Cortex of kidney (tissue), 1 donor: Measurements from ENCODE around the gene NT5DC1.

Experiments
- DNase-seq: peaks from one replicate; lab custom pipeline; 2025; lab: John Stamatoyannopoulos, UW

NT5DC1 gene

DNA sequence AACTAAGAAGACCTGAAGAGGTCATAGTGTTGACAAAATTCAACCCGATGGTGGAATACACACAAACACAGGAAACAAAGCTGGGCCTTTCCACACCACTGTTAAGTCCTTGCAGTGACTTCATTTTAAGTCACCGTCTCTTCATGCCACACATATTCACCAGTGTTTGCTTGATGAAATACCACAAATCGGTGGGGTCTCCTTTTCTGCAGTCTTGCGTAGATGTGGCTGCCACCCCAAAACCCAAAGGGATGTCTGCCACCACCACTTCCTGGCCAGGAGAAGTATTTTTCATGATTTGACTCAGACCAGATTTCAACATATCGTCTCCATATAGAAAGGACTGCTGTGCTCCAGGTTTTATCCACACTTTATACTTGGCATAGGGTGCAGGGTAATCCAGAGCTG lies 36.3 kb downstream of the NT5DC1 start:
- DNase-seq = no peak

- DNase-seq = no peak
Observed at GRCh38 chr6:116139917-116140316, 39.3 kb downstream of the NT5DC1 start.

DNA sequence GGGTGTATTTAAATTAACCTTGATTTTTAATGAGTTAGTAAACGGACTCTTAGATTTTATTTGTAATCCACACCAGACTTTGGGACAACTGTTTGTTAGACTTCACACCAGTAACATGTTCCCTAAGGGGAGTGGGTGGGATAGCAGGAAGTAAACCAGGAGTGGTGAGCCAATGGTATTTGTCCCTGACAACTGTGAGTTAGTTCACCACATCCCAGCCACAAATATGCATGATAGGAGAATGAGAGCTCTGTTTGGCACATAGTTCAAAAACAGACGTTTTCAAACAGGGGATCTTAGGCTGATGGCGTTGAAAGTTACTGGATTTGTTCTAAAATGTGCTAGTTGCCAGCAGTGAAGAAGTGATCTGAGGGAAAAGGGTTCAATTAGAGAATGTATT lies 44.0 kb downstream of the NT5DC1 start:
- no peak for DNase-seq

GRCh38 chr6:116145803-116146675 lies 45.4 kb downstream of the NT5DC1 start:
- no peak for DNase-seq

GRCh38 chr6:116152620-116153019 lies 52.0 kb downstream of the NT5DC1 start:
- DNase-seq = no peak

GRCh38 chr6:116154887-116155286 lies 54.2 kb downstream of the NT5DC1 start:
- DNase-seq = no peak

DNA sequence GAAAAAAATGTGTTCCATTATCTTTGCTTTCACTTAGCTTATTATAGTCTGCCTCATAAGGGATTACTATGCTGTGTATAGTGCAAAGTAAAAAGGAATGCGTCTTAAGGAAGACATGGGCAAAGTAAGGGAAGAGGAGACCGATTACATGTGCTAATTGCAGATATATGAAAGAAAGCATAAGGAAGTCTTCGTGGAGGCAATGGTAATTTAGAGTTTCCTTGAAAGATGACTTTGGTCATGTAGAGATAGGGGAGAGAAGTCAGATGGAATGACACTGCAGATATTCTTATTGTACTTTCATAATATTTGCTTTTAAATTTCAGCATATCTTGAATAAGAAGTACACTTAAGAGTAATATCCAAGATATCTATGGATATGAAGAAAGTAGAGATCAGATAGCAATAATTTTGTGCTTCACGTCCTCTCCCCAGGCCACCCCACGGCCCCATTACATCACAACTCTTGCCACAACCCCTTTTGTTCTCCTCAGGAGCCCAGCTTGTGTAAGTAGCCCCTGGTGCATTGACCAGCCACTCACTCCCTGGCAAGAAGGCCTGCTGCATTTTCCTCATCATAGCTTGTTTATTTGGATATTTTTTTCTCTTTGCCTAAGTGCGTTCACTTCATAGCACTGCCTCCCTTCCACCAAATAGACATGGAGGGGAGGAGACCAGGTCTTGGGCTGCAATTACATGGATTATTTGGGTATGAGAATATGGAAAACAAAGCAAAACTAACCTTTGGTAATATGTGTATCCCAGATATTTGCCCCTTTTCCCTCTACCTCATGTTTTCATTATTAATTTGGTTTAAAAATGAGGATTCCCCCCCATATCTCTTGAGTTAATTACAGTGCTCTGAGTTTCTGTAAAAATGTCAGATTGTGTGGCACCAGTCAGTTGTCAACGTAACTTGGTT lies 56.0 kb downstream of the NT5DC1 start:
- no peak for DNase-seq

DNA sequence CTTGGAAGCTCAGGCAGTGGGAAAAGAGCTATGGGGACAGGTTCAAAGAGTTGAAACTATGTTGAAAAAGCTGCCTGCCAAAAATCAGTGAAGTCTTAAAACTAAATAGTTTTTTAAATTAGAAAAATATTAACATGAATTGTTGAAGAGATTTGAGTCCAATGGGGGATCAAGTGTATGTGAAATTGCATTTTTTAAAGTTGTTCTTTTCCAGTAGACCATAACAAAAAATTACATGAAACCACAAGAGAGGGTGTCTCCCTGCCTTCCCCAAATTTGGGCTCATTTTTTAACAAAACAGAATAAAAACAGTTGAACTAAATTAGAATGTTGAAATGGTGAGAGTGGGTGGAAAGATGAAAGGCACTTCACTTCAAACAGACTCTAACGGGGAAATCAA lies 56.7 kb downstream of the NT5DC1 start:
- no peak for DNase-seq

GRCh38 chr6:116158641-116159040 lies 58.0 kb downstream of the NT5DC1 start:
- DNase-seq = no peak

DNA sequence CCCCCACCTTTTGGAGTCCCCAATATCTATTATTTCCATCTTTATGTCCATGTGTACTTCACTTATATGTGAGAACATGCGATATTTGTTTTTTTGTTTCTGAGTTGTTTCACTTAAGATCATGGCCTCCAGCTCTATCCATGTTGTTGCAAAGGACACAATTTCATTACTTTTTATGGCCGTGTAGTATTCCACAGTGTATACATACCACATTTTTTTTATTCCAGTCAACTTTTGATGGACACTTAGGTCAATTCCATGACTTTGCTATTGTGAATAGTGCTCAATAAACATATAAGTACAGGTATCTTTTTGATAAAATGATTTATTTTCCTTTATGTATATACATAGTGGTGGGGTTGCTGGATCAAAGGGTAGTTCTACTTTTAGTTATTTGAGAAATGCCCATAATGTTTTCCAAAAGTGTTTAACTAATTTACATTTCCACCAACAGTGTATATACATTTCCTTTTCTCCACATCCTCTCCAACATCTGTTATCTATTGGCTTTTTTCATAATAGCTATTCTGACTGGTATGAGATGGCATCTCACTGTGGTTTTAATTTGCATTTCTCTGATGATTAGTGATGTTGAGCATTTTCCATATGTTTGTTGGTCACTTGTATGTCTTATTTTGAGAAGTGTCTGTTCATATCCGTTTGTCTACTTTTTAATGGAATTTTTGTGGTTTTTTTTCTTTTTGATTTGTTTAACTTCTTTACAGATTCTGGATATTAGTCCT lies 59.3 kb downstream of the NT5DC1 start:
- no peak for DNase-seq

GRCh38 chr6:116165596-116165995 lies 64.9 kb downstream of the NT5DC1 start:
- DNase-seq = no peak

DNA sequence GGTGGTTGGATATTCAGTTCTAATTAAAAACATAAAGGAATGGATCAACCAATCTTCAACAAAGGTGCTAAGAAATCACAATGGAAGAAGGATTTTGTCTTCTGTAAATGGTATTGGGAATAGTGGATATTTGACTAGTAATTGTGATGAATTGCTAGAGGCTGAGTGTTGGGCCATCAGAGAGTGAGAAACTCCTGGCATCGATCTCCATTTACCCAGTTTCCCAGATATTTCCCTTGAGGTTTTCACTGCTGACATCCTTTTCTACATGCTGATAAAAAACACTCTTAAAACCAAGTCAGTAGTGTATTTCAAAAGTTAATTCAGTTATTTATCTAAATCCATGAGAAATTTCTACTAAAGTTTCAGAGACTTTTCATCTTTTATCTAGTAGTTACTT lies 65.7 kb downstream of the NT5DC1 start:
- DNase-seq = no peak

DNA sequence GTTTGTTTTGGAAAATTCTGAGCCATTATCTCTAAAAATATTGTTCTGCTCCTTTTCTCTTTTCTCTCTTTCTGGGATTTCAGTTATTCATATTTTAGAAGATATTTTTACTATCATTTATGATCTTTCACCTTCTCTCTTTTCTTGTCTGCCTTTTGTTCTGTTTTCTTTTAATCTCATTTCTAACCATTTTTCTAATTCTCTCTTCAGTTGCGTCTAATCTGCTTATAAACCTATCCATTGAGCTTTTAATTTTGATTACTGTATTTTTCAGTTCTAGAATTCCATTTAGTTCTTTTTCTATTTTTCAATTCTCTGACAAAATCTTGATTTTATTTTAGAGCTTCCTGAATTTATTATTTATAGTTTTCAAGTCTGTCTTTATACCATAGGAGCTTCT lies 67.5 kb downstream of the NT5DC1 start:
- DNase-seq = no peak

DNA sequence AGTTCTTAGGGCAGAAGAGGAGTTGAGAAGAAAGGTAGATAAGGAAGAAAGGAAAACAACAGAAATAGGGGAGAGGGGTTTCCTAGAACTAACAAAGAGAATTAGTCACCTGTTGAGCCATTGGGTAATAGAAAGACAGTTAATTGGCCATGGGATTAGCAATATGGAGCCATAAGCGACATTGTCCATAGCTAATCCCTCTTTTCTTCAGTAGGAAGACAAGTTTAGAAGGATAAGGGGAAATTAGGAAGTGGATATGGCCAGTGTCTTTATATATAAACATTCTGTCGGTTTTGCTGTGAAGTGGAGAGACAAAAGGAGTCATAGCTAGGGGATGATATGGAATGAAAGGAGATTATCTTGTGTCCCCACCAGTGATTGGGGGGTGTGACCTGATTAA lies 69.2 kb downstream of the NT5DC1 start:
- DNase-seq = no peak

DNA sequence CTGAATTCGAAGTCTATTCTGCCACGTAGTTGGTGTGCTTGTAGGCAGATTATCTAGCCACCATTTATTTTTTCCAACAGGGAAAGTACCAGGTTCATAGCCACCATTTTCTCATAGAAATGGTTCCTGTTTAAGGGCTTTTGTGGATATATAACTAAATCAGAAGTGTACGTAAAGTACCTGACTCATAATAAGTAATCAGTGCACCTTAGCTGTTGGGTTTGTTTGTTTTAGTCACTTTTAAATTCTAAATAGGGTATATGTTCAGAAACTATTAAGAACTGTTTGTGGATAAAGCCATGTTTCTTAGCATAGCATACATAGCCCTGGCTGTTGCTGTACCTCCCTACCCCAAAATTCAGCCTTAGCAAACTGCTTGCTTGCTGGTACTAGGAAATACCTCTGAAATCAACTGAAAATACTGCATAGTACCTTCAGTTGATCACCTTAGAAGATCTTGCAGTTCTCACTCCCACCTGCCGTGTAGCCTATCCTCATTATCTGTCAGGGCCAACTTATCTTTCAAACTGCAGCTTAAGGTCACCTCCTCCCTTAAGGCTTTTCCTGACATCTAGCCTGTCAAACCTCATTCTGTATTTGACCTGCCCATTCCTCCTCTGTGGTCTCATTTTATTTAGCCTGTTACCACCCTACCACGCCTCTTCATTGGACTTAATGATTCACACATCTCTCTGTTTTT lies 69.9 kb downstream of the NT5DC1 start:
- no peak for DNase-seq

DNA sequence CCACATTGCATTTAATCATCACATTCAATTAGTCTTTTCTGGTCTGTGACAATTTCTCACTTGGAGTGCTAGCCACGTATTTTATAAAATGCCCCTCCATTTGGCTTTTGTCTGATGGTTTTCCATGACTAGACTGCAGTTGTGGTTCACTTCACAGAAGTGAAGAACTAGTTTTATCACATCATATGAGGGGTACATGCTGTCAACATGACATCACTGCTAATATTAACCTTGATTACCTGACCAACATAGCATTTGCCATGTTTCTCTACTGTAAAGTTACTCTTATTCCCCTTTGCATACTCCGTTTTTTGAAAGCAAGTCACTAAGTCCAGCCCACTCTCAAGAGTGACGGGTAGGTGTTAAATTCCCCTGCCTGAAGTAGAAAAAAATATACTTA lies 73.3 kb downstream of the NT5DC1 start:
- DNase-seq = no peak

DNA sequence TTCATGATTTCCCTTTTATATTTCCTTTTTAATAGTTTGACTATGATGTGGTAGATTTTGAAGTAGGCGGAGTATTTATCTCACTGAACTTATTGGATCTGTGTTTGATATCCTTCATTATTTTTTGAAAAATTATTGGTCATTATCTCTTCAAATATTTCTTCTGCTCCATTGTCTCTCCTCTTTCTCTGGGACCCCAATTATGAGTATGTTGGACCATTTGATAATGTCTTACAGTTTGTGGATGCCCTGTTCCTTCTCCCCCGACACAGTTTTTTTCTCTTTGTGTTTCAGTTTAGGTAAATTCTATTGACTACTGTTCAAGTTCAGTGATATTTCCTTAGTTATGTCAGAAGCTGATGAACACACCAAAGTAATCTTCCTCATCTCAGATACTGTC lies 74.7 kb downstream of the NT5DC1 start:
- DNase-seq = no peak

- DNase-seq = no peak
Observed at GRCh38 chr6:116176596-116176995, 75.9 kb downstream of the NT5DC1 start.

GRCh38 chr6:116180375-116180774 lies 79.7 kb downstream of the NT5DC1 start:
- no peak for DNase-seq

GRCh38 chr6:116189472-116189871 lies 88.8 kb downstream of the NT5DC1 start:
- DNase-seq = no peak

DNA sequence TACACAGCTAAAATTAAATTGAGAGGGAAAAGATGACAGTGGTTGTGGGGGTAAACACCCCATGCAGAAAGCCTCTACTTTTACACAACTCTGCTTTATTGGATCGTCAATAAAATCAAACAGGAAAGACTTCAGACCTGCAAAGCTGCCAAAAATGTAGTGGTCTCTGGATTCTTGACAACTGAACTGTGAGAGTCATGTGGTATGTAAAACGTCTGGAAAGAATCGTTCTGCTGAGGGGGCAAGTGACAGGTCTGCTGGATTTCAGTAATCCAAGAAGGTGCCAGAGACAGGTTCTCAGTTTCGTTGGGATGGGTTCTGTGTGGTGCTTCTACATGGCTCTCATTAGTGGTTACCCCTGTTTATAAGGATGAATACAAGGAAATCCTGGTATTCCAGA lies 89.9 kb downstream of the NT5DC1 start:
- no peak for DNase-seq

- no peak for DNase-seq
Observed at GRCh38 chr6:116191881-116192280, 91.2 kb downstream of the NT5DC1 start.
